HEK293T (cell line): ENCODE measurements around the gene SLC2A4RG.
"Not testable (repeated sequence)": the region's sequence is repeated elsewhere in the genome, so short reads cannot be mapped to it uniquely, and the experiment has no call there.

Experiments
- CTCF ChIA-PET: fragments of 350-600 bp; formaldehyde crosslinking; extraction: SDS; loops from one replicate; lab custom pipeline; 2021; ENCODE audit warnings: antibody characterized with exemption, inconsistent platforms; lab: Yijun Ruan, JAX
- POLR2A ChIA-PET: fragments of 350-600 bp; formaldehyde crosslinking; extraction: SDS; loops from one replicate; lab custom pipeline; 2020; ENCODE audit warnings: antibody characterized with exemption, inconsistent platforms; lab: Yijun Ruan, JAX
- DNase-seq: peaks from one replicate; pipeline ENCODE4 v3.0.0; 2012; ENCODE audit warnings: mixed read lengths; ENCODE audit errors: extremely low spot score
- ARNT ChIP-seq: fragments of 450-650 bp; IDR thresholded peaks from 2 replicates; pipeline ENCODE4 v1.6.1; 2017; ENCODE audit warnings: mild to moderate bottlenecking
- BHLHE40 ChIP-seq: fragments of 450-650 bp; IDR thresholded peaks from 2 replicates; pipeline ENCODE4 v1.6.1; 2016; ENCODE audit warnings: mild to moderate bottlenecking, moderate library complexity, borderline replicate concordance
- CTBP1 ChIP-seq: fragments of 450-650 bp; IDR thresholded peaks from 2 replicates; pipeline ENCODE4 v1.6.1; 2016; ENCODE audit warnings: borderline replicate concordance
- ELF4 ChIP-seq: fragments of 450-650 bp; IDR thresholded peaks from 2 replicates; pipeline ENCODE4 v1.6.1; 2017; ENCODE audit warnings: antibody characterized with exemption
- FOXK2 ChIP-seq: fragments of 450-650 bp; IDR thresholded peaks from 2 replicates; pipeline ENCODE4 v1.6.1; 2016; ENCODE audit warnings: mild to moderate bottlenecking
- FOXM1 ChIP-seq: fragments of 450-650 bp; IDR thresholded peaks from 2 replicates; pipeline ENCODE4 v1.6.1; 2017; ENCODE audit warnings: mild to moderate bottlenecking, borderline replicate concordance
- HDGF ChIP-seq: fragments of 450-650 bp; IDR thresholded peaks from 2 replicates; pipeline ENCODE4 v1.6.1; 2017; ENCODE audit warnings: antibody characterized with exemption, borderline replicate concordance
- L3MBTL2 ChIP-seq: fragments of 450-650 bp; conservative IDR thresholded peaks from 2 replicates; pipeline ENCODE4 v1.6.1; 2016; ENCODE audit warnings: mild to moderate bottlenecking
- LEF1 ChIP-seq: fragments of 450-650 bp; IDR thresholded peaks from 2 replicates; pipeline ENCODE4 v1.6.1; 2017; ENCODE audit warnings: mild to moderate bottlenecking, borderline replicate concordance
- NFRKB ChIP-seq: fragments of 450-650 bp; IDR thresholded peaks from 2 replicates; pipeline ENCODE4 v1.6.1; 2016; ENCODE audit warnings: mild to moderate bottlenecking, moderate library complexity
- PKNOX1 ChIP-seq: fragments of 450-650 bp; IDR thresholded peaks from 2 replicates; pipeline ENCODE4 v1.6.1; 2016
- SP1 ChIP-seq: fragments of 450-650 bp; IDR thresholded peaks from 2 replicates; pipeline ENCODE4 v1.6.1; 2017
- SUZ12 ChIP-seq: fragments of 450-650 bp; IDR thresholded peaks from 2 replicates; pipeline ENCODE4 v1.6.1; 2016; ENCODE audit warnings: mild to moderate bottlenecking
- TARDBP ChIP-seq: fragments of 450-650 bp; IDR thresholded peaks from 2 replicates; pipeline ENCODE4 v1.6.1; 2016
- ZNF384 ChIP-seq: fragments of 450-650 bp; IDR thresholded peaks from 2 replicates; pipeline ENCODE4 v1.6.1; 2016

The SLC2A4RG gene

GRCh38 chr20:63708301-63709148 lies 31.1 kb upstream of the SLC2A4RG start:
- ChIA-PET CTCF (interaction anchor here (0.6 kb wide), 1 partner anchor 31 kb away, joined by 3 read pairs; the partner anchor contains the start of gene SLC2A4RG), POLR2A (interaction anchor here (0.6 to 2.0 kb wide), 18 partner anchors 9 to 171 kb away, joined by 3 to 17 read pairs (median 4); partner anchors contain the start of genes HELZ2, LIME1, PTK6 and RTEL1)
- peak; percentile 22 for DNase-seq
- TF ChIP-seq CTBP1 (no peak), ARNT (no peak), NFRKB (no peak), ZNF384 (no peak)

GRCh38 chr20:63709149-63709527 lies 30.4 kb upstream of the SLC2A4RG start:
- CTCF ChIA-PET: no interaction called here
- TF ChIP-seq FOXM1 (no peak), BHLHE40 (no peak), NFRKB (no peak), FOXK2 (no peak)
- DNase-seq: peak; percentile 2
- POLR2A ChIA-PET: interaction anchor here (1.6 to 2.0 kb wide), 2 partner anchors 32 to 156 kb away, joined by 14 to 17 read pairs; partner anchors contain the start of gene TPD52L2

GRCh38 chr20:63711085-63711645 lies 28.4 kb upstream of the SLC2A4RG start:
- no peak for TF ChIP-seq L3MBTL2
- TF ChIP-seq BHLHE40: no peak
- no peak for TF ChIP-seq FOXM1
- POLR2A ChIA-PET: no interaction called here
- CTCF ChIA-PET: interaction anchor here (0.7 kb wide), 1 partner anchor 241 kb away, joined by 3 read pairs; no protein-coding TSS in a partner anchor
- DNase-seq: no peak

GRCh38 chr20:63712191-63712590 lies 27.4 kb upstream of the SLC2A4RG start:
- TF ChIP-seq L3MBTL2 (no peak), SP1 (no peak), FOXK2 (no peak), FOXM1 (no peak), TARDBP (no peak), ARNT (no peak), BHLHE40 (no peak), SUZ12 (no peak), PKNOX1 (no peak), HDGF (no peak)
- ChIA-PET POLR2A (no interaction called here), CTCF (no interaction called here)
- no peak for DNase-seq

GRCh38 chr20:63714858-63715257 lies 24.7 kb upstream of the SLC2A4RG start:
- CTCF ChIA-PET: no interaction called here
- no peak for DNase-seq
- TF ChIP-seq SUZ12 (no peak), BHLHE40 (no peak)
- POLR2A ChIA-PET: no interaction called here

GRCh38 chr20:63718996-63719395 lies 20.6 kb upstream of the SLC2A4RG start:
- CTCF ChIA-PET: no interaction called here

GRCh38 chr20:63722967-63723622 lies 16.5 kb upstream of the SLC2A4RG start:
- POLR2A ChIA-PET: interaction anchor here (0.8 to 1.1 kb wide), 2 partner anchors 15 kb away, joined by 4 read pairs; partner anchors contain the start of genes ARFRP1 and ZGPAT
- DNase-seq, CTCF ChIA-PET: not testable (repeated sequence)

More at GRCh38 chr20:63718996-63719395, 20.6 kb upstream of the SLC2A4RG start:
- DNase-seq: no peak
- POLR2A ChIA-PET: no interaction called here
- TF ChIP-seq ARNT (no peak), ELF4 (no peak), TARDBP (no peak), PKNOX1 (no peak), SP1 (no peak), LEF1 (no peak), ZNF384 (no peak), L3MBTL2 (no peak), FOXM1 (no peak), HDGF (no peak)

GRCh38 chr20:63730189-63730733 lies 9.3 kb upstream of the SLC2A4RG start:
- DNase-seq, POLR2A ChIA-PET, CTCF ChIA-PET: not testable (repeated sequence)
